HG03558 (cell line): ENCODE measurements around the gene BTBD16.

ENCODE experiments used
- ATAC-seq: cut with Tn5 transposase; IDR thresholded peaks from one replicate; pipeline ENCODE4 v1.9.1; 2021; ENCODE audit warnings: moderate number of reproducible peaks; ENCODE audit not compliant: unreplicated experiment; ENCODE audit errors: extremely low read depth

Gene BTBD16

GRCh38 chr10:122292376-122292775, 21.3 kb downstream of the BTBD16 start:
- no peak for ATAC-seq

GRCh38 chr10:122293156-122293960, 22.3 kb downstream of the BTBD16 start:
- no peak for ATAC-seq

GRCh38 chr10:122293961-122294380, 22.9 kb downstream of the BTBD16 start:
- no peak for ATAC-seq

- ATAC-seq, result no peak
These were observed 23.7 kb downstream of the BTBD16 start for GRCh38 chr10:122294511-122295450.

GRCh38 chr10:122295451-122295809, 24.3 kb downstream of the BTBD16 start:
- no peak for ATAC-seq

- no peak for ATAC-seq
These were observed 25.4 kb downstream of the BTBD16 start for GRCh38 chr10:122296363-122297120.

- no peak for ATAC-seq
These were observed 26.5 kb downstream of the BTBD16 start for GRCh38 chr10:122297583-122297982.

GRCh38 chr10:122298206-122298597, 27.1 kb downstream of the BTBD16 start:
- no peak for ATAC-seq

- no peak for ATAC-seq
These were observed 27.7 kb downstream of the BTBD16 start for GRCh38 chr10:122298598-122299301.

GRCh38 chr10:122299423-122300075, 28.5 kb downstream of the BTBD16 start:
- ATAC-seq, result no peak

- ATAC-seq, result no peak
These were observed 30.1 kb downstream of the BTBD16 start for GRCh38 chr10:122301055-122301810.

GRCh38 chr10:122301811-122302115, 30.7 kb downstream of the BTBD16 start:
- ATAC-seq, result no peak

GRCh38 chr10:122302315-122302714, 31.2 kb downstream of the BTBD16 start:
- ATAC-seq, result no peak

- ATAC-seq, result no peak
These were observed 32.4 kb downstream of the BTBD16 start for GRCh38 chr10:122303271-122304053.

- no peak for ATAC-seq
These were observed 33.0 kb downstream of the BTBD16 start for GRCh38 chr10:122304054-122304579.

GRCh38 chr10:122306282-122306681, 35.2 kb downstream of the BTBD16 start:
- ATAC-seq, result no peak

GRCh38 chr10:122306744-122307143, 35.6 kb downstream of the BTBD16 start:
- ATAC-seq, result no peak
